K562 (cell line): ENCODE measurements around the gene ZNF613. TPM values are rescaled to one million over a fixed set of nuclear protein-coding genes. Genes with fewer than 3 reads are reported as not detected.
A peak's percentile ranks its signal among the peaks of the same experiment; 100 is the strongest.

ENCODE experiments used
- ATAC-seq: fragments of 200-7000 bp; cut with Tn5 transposase; 3 replicates; pipeline ENCODE4 v1.9.1; 2020; ENCODE audit warnings: moderate library complexity
- BruUV-seq: library from RNA; stranded (reverse); fragments of 400-500 nt; replicated peaks from 2 replicates; lab custom pipeline; 2021; lab: Mats Ljungman, UMichigan
- CTCF ChIA-PET: fragments of 300-600 bp; formaldehyde crosslinking; extraction: SDS; loops from one replicate; lab custom pipeline; 2021; ENCODE audit warnings: low intra/inter-chr PET ratio; lab: Yijun Ruan, JAX
- POLR2A ChIA-PET: fragments of 300-600, 350-650 bp; sonication (Branson Sonifier 250); formaldehyde crosslinking; extraction: SDS; loops from one replicate; lab custom pipeline; 2021; ENCODE audit warnings: antibody characterized with exemption, inconsistent platforms; lab: Yijun Ruan, JAX
- DNase-seq, 4 experiments: peaks; one replicate each; pipeline versions ENCODE4 v3.0.0 to v3.0.0-alpha.2; 2011 to 2018; ENCODE audit warnings: low spot score in 3 of 4, mixed read lengths in 3 of 4; ENCODE audit errors: extremely low read depth in 1 of 4
- FAIRE-seq: peaks from 2 replicates; lab custom pipeline; 2011; peaks lifted over from hg19 to GRCh38; lab: Jason Lieb, UNC
- H2AFZ ChIP-seq: 2 replicates; pipeline ENCODE4 v1.6.0; 2011; ENCODE audit warnings: low read depth, low read length, control low read depth, inconsistent platforms
- H3K27ac ChIP-seq: fragments of 200-600 bp; 3 replicates; pipeline ENCODE4 v1.8.0; 2011; ENCODE audit warnings: low read depth, mild to moderate bottlenecking, control low read depth, inconsistent platforms, low read length, moderate library complexity, mixed read lengths; ENCODE audit errors: extremely low read depth
- H3K27me3 ChIP-seq, 2 experiments: fragments of 300-600 bp in 1 of 2; 2 replicates in 1 of 2; 3 replicates in 1 of 2; pipeline versions ENCODE4 v1.6.0 to v1.8.0; 2011; ENCODE audit warnings: inconsistent platforms in 2 of 2, low read length in 2 of 2, mild to moderate bottlenecking in 1 of 2, mixed read lengths in 1 of 2, moderate library complexity in 1 of 2; ENCODE audit not compliant: control insufficient read depth in 2 of 2, insufficient read depth in 2 of 2
- H3K36me3 ChIP-seq: fragments of 300-600 bp; 3 replicates; pipeline ENCODE4 v1.8.0; 2011; ENCODE audit warnings: mild to moderate bottlenecking, low read length, inconsistent platforms; ENCODE audit not compliant: control insufficient read depth, insufficient read depth
- H3K4me1 ChIP-seq, 2 experiments: fragments of 200-600 bp in 1 of 2; replicated peaks in 1 of 2; 2 replicates in 1 of 2; 3 replicates in 1 of 2; pipeline versions ENCODE4 v1.5.1 to v1.8.0; 2011; ENCODE audit warnings: inconsistent platforms in 2 of 2, low read length in 2 of 2, mild to moderate bottlenecking in 1 of 2, mixed read lengths in 1 of 2, moderate library complexity in 1 of 2; ENCODE audit not compliant: control insufficient read depth in 2 of 2, insufficient read depth in 2 of 2
- H3K4me2 ChIP-seq: 2 replicates; pipeline ENCODE4 v1.6.1; 2011; ENCODE audit warnings: low read length, control low read depth, inconsistent platforms, mixed read lengths; ENCODE audit not compliant: insufficient read depth
- H3K4me3 ChIP-seq: fragments of 200-600 bp; sonication (generic), shearing (Covaris generic); 2 replicates; pipeline ENCODE4 v1.5.1; 2016; ENCODE audit warnings: control low read depth, inconsistent platforms
- H3K79me2 ChIP-seq: fragments of 200-600 bp; 3 replicates; pipeline ENCODE4 v1.8.0; 2011; ENCODE audit warnings: low read length, inconsistent platforms; ENCODE audit not compliant: control insufficient read depth, insufficient read depth
- H3K9ac ChIP-seq, 2 experiments: 2 replicates each; pipeline versions ENCODE4 v1.6.0 to v1.6.1; 2011; ENCODE audit warnings: low read depth in 2 of 2, low read length in 2 of 2, control low read depth in 1 of 2, inconsistent platforms in 1 of 2, mild to moderate bottlenecking in 1 of 2, mixed read lengths in 1 of 2; ENCODE audit not compliant: insufficient read depth in 1 of 2
- H3K9me1 ChIP-seq: one replicate; pipeline ENCODE4 v1.6.0; 2011; ENCODE audit warnings: inconsistent platforms, mild to moderate bottlenecking, low read length, moderate library complexity; ENCODE audit not compliant: control insufficient read depth, insufficient read depth
- H3K9me3 ChIP-seq: replicated peaks from 2 replicates; pipeline ENCODE4 v1.5.1; 2011; ENCODE audit warnings: low read depth, low read length, inconsistent platforms; ENCODE audit not compliant: control insufficient read depth, insufficient read depth
- H4K20me1 ChIP-seq: replicated peaks from 2 replicates; pipeline ENCODE4 v1.6.1; 2011; ENCODE audit warnings: low read length, inconsistent platforms, mixed read lengths; ENCODE audit not compliant: control insufficient read depth, insufficient read depth
- CBX1 ChIP-seq: sonication (generic); IDR thresholded peaks from 2 replicates; pipeline ENCODE4 v1.6.1; 2016; ENCODE audit warnings: antibody characterized with exemption, low read depth, mild to moderate bottlenecking
- CBX3 ChIP-seq, 2 experiments: IDR thresholded peaks; 1 replicate in 1 of 2; 2 replicates in 1 of 2; pipeline ENCODE4 v1.6.1; 2012; ENCODE audit warnings: inconsistent platforms in 2 of 2, low read length in 2 of 2, borderline replicate concordance in 1 of 2, control low read depth in 1 of 2
- CBX5 ChIP-seq: IDR thresholded peaks from 2 replicates; pipeline ENCODE4 v1.6.1; 2014; ENCODE audit warnings: low read depth, borderline replicate concordance
- RBM25 ChIP-seq: fragments of 200-400 bp; formaldehyde crosslinking; IDR thresholded peaks from 2 replicates; pipeline ENCODE4 v1.6.1; 2018; ENCODE audit warnings: low read length, low read depth, moderate library complexity; ENCODE audit not compliant: severe bottlenecking
- WHSC1 ChIP-seq: IDR thresholded peaks from one replicate; pipeline ENCODE4 v1.6.1; 2012; ENCODE audit warnings: low read length, control low read depth, inconsistent platforms
- ZC3H11A ChIP-seq: IDR thresholded peaks from 2 replicates; pipeline ENCODE4 v1.6.1; 2012; ENCODE audit warnings: low read depth, low read length, improper control_type of control experiment
- ZC3H8 ChIP-seq: fragments of 450-650 bp; IDR thresholded peaks from 2 replicates; pipeline ENCODE4 v1.6.1; 2017
- ZNF174 ChIP-seq: fragments of 250-450 bp; sonication (Bioruptor Pico); IDR thresholded peaks from 2 replicates; pipeline ENCODE4 v1.4.0; 2020; ENCODE audit warnings: mild to moderate bottlenecking
- ZNF407 ChIP-seq: fragments of 450-650 bp; IDR thresholded peaks from 2 replicates; pipeline ENCODE4 v1.6.1; 2016; ENCODE audit warnings: low read depth
- ZNF740 ChIP-seq, 3 experiments: fragments of 200-800 bp in 1 of 3; sonication (Bioruptor generic) in 1 of 3; sonication (generic) in 1 of 3; formaldehyde crosslinking in 1 of 3; IDR thresholded peaks; 2 replicates each; pipeline versions ENCODE4 v1.6.1 to v1.8.0; 2016 to 2022; ENCODE audit warnings: mild to moderate bottlenecking in 2 of 3, missing compliant biosample characterization in 2 of 3, missing genetic modification characterization in 2 of 3, missing genetic modification reagents in 1 of 3
- ZNF77 ChIP-seq: fragments of 250-450 bp; sonication (Bioruptor Pico); IDR thresholded peaks from 2 replicates; pipeline ENCODE4 v1.5.0; 2020
- WGBS: fragments of 100-300 bp; shearing (Covaris generic); methylation state at CpG from one replicate; pipeline ENCODE4 v1.1.6; 2016; ENCODE audit warnings: low coverage, mixed read lengths; ENCODE audit not compliant: insufficient coverage; ENCODE audit errors: missing lambda C conversion rate; 5-methylcytosine and 5-hydroxymethylcytosine counted together
- in situ Hi-C: fragments of 300-500 bp; cut with MboI; formaldehyde crosslinking; loops from 4 replicates; pipeline ENCODE4 v1.15.0; 2018; ENCODE audit warnings: inconsistent platforms, mixed read lengths
- intact Hi-C: fragments of 100-400 bp; cut with micrococcal nuclease; formaldehyde crosslinking; loops from 2 replicates; pipeline ENCODE4 v1.14.2; 2022
- polyA plus RNA-seq, 8 experiments: library from polyadenylated mRNA; depleted of rRNA in 4 of 8; stranded (reverse) in 5 of 8; unstranded in 3 of 8; fragments of >200 nt; fragmentation: Nextera tagmentation in 2 of 8; fragmentation: Illumina TruSeq in 1 of 8; extraction: Ambion mirVana in 2 of 8; extraction: Trizol in 1 of 8; gene quantifications; 2 replicates each; pipeline versions ENCODE4 v1.2.1 to v1.2.3, GENCODE V29; 2011 to 2014; ENCODE audit warnings: inconsistent platforms in 1 of 8, missing spikeins in 1 of 8
- total RNA-seq, 7 experiments: library from RNA; depleted of rRNA in 6 of 7; stranded (reverse); fragments of >200 nt in 6 of 7; fragmentation: Illumina TruSeq in 2 of 7; extraction: Trizol in 2 of 7; gene quantifications; 2 replicates each; pipeline versions ENCODE4 v1.2.1 to v1.2.3, GENCODE V29; 2011 to 2021; ENCODE audit warnings: low replicate concordance in 1 of 7

ZNF613 gene
- total and polyA plus RNA-seq, 9 of the 15 experiments (the other 6 are each of a cell fraction or from before 2014, with no cell fraction given): 2.1 to 4.5 (median 2.7) TPM

- no peak for TF ChIP-seq ZNF407
Observed at GRCh38 chr19:51970718-51971117, 43.4 kb downstream of the ZNF613 start (continued).

GRCh38 chr19:51971624-51972023, 44.4 kb downstream of the ZNF613 start:
- no peak overlapping the region for H3K4me3 ChIP-seq
- TF ChIP-seq ZC3H11A: no peak
- TF ChIP-seq CBX5: peak; percentile 71; the same call in 1 of the 2 replicates
- no peak for TF ChIP-seq ZC3H8
- no peak for TF ChIP-seq ZNF77 (CRISPR knock-in tag)
- peak; percentile 60; the same call in 1 of the 2 replicates for TF ChIP-seq ZNF740 (CRISPR knock-in tag; IDR thresholded peaks at IDR 0.05)
- TF ChIP-seq ZNF740 (tag; IDR thresholded peaks at IDR 0.05): no peak
- peak in 1 of 2 experiments; percentile 56; a peak in 1 of 3 replicates for TF ChIP-seq CBX3 (IDR thresholded peaks at IDR 0.05; ENCODE audit: borderline replicate concordance in 1 of 2, low read length in 2 of 2)
- TF ChIP-seq ZNF174 (CRISPR knock-in tag): no peak
- peak; percentile 81 for TF ChIP-seq CBX1
- TF ChIP-seq WHSC1: no peak
- TF ChIP-seq RBM25: no peak

More at GRCh38 chr19:51971624-51972023, 44.4 kb downstream of the ZNF613 start:
- no peak overlapping the region for H3K9ac ChIP-seq
- no peak for ATAC-seq
- no peaks in the 10 kb centered on the region for H4K20me1 ChIP-seq
- DNase-seq: peak in 1 of 4 experiments; percentile 32
- WGBS: 21% methylated on average over 4 of the region's 4 CpGs
- intact Hi-C loops (no loop called here), in situ Hi-C loops (no loop called here)
- H3K9me3 ChIP-seq: peaks cover 15% of the 10 kb centered on the region
- no peaks in the 10 kb centered on the region for H3K4me1 ChIP-seq
- H3K27ac ChIP-seq: no peak overlapping the region
- FAIRE-seq: no peak
- no peaks in the 10 kb centered on the region for H3K79me2 ChIP-seq
- 0 out of 3 replicates have a peak, but pooled peaks cover 2% of the 10 kb centered on the region for H3K36me3 ChIP-seq
- no peaks in the 10 kb centered on the region for H3K9me1 ChIP-seq
- ChIA-PET CTCF (no interaction called here), POLR2A (no interaction called here)
- BruUV-seq: no TSS peak
- H2AFZ ChIP-seq: no peak overlapping the region
- no peak overlapping the region for H3K4me2 ChIP-seq
- H3K27me3 ChIP-seq: no peaks in the 10 kb centered on the region
